Measurements from ENCODE around the gene ANKRD44.

DNA sequence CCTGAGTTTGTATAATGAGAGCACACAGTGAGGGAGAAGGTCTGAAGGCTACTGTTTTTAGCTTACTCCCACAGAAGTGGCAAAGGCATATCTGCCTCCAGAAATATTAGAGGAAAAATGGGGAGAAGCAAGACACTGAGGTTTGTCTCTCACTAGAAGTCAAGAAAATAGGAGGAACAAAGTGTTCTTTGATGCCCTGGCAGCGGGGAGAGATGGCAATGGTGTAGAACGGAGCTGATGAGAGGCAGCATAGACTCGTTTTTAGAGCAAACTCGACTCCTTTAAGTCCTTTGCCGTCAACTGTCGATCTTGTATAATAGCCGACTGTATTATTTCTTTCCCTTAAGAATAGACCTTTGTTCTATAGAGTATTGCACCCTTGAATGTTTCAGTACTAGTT is 73.8 kb downstream of the ANKRD44 start:
- TF ChIP-seq, protein P1, sequence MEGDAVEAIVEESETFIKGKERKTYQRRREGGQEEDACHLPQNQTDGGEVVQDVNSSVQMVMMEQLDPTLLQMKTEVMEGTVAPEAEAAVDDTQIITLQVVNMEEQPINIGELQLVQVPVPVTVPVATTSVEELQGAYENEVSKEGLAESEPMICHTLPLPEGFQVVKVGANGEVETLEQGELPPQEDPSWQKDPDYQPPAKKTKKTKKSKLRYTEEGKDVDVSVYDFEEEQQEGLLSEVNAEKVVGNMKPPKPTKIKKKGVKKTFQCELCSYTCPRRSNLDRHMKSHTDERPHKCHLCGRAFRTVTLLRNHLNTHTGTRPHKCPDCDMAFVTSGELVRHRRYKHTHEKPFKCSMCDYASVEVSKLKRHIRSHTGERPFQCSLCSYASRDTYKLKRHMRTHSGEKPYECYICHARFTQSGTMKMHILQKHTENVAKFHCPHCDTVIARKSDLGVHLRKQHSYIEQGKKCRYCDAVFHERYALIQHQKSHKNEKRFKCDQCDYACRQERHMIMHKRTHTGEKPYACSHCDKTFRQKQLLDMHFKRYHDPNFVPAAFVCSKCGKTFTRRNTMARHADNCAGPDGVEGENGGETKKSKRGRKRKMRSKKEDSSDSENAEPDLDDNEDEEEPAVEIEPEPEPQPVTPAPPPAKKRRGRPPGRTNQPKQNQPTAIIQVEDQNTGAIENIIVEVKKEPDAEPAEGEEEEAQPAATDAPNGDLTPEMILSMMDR (IDR thresholded peaks at IDR 0.05) = no peak
- TF ChIP-seq POLR2AphosphoS5 (IDR thresholded peaks at IDR 0.05; ENCODE audit: low read depth, low read length) (no peak), SIN3A (IDR thresholded peaks at IDR 0.05; ENCODE audit: borderline replicate concordance, insufficient read depth, low read depth, low read length) (no peak)
- TF ChIP-seq, protein P2, sequence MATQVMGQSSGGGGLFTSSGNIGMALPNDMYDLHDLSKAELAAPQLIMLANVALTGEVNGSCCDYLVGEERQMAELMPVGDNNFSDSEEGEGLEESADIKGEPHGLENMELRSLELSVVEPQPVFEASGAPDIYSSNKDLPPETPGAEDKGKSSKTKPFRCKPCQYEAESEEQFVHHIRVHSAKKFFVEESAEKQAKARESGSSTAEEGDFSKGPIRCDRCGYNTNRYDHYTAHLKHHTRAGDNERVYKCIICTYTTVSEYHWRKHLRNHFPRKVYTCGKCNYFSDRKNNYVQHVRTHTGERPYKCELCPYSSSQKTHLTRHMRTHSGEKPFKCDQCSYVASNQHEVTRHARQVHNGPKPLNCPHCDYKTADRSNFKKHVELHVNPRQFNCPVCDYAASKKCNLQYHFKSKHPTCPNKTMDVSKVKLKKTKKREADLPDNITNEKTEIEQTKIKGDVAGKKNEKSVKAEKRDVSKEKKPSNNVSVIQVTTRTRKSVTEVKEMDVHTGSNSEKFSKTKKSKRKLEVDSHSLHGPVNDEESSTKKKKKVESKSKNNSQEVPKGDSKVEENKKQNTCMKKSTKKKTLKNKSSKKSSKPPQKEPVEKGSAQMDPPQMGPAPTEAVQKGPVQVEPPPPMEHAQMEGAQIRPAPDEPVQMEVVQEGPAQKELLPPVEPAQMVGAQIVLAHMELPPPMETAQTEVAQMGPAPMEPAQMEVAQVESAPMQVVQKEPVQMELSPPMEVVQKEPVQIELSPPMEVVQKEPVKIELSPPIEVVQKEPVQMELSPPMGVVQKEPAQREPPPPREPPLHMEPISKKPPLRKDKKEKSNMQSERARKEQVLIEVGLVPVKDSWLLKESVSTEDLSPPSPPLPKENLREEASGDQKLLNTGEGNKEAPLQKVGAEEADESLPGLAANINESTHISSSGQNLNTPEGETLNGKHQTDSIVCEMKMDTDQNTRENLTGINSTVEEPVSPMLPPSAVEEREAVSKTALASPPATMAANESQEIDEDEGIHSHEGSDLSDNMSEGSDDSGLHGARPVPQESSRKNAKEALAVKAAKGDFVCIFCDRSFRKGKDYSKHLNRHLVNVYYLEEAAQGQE (IDR thresholded peaks at IDR 0.05; ENCODE audit: insufficient read depth in 1 of 2, low read depth in 2 of 2, low read length in 1 of 2) = no peak
